HUES6 (cell line): ENCODE measurements around the gene ARHGAP15.
"Not testable (repeated sequence)": the region's sequence is repeated elsewhere in the genome, so short reads cannot be mapped to it uniquely, and the experiment has no call there.

ENCODE experiments used
- H3K27ac ChIP-seq: 2 replicates; pipeline ENCODE4 v1.7.0; 2013; ENCODE audit warnings: low read depth, mild to moderate bottlenecking, low read length, inconsistent platforms
- H3K27me3 ChIP-seq: 2 replicates; pipeline ENCODE4 v1.6.1; 2013; ENCODE audit warnings: low read length; ENCODE audit not compliant: control insufficient read depth, insufficient read depth
- H3K36me3 ChIP-seq: 2 replicates; pipeline ENCODE4 v1.6.1; 2013; ENCODE audit warnings: low read length; ENCODE audit not compliant: control insufficient read depth, insufficient read depth
- H3K4me1 ChIP-seq: 2 replicates; pipeline ENCODE4 v1.6.1; 2013; ENCODE audit warnings: low read length; ENCODE audit not compliant: control insufficient read depth, insufficient read depth
- H3K4me3 ChIP-seq: 2 replicates; pipeline ENCODE4 v1.5.1; 2013; ENCODE audit warnings: low read depth, low read length
- H3K9ac ChIP-seq: one replicate; pipeline ENCODE4 v1.6.1; 2013; ENCODE audit warnings: mild to moderate bottlenecking, low read length
- H3K9me3 ChIP-seq: 2 replicates; pipeline ENCODE4 v1.6.1; 2013; ENCODE audit warnings: low read depth, low read length; ENCODE audit not compliant: control insufficient read depth, insufficient read depth

Gene ARHGAP15

GRCh38 chr2:143530758-143531157 lies 401.5 kb downstream of the ARHGAP15 start:
- Histone ChIP-seq H3K27me3 (no peaks in the 10 kb centered on the region), H3K36me3 (no peaks in the 10 kb centered on the region), H3K4me3 (no peak overlapping the region), H3K27ac (no peak overlapping the region), H3K9me3 (no peaks in the 10 kb centered on the region), H3K4me1 (peaks cover 4% of the 10 kb centered on the region), H3K9ac (no peak overlapping the region)

GRCh38 chr2:143532061-143532460 lies 402.8 kb downstream of the ARHGAP15 start:
- Histone ChIP-seq H3K4me1 (no peaks in the 10 kb centered on the region), H3K9me3 (no peaks in the 10 kb centered on the region), H3K4me3 (no peak overlapping the region), H3K27me3 (no peaks in the 10 kb centered on the region), H3K36me3 (no peaks in the 10 kb centered on the region), H3K9ac (no peak overlapping the region), H3K27ac (no peak overlapping the region)

- Histone ChIP-seq H3K27ac (no peak overlapping the region), H3K4me1 (no peaks in the 10 kb centered on the region), H3K9me3 (no peaks in the 10 kb centered on the region), H3K36me3 (no peaks in the 10 kb centered on the region), H3K4me3 (no peak overlapping the region), H3K9ac (no peak overlapping the region), H3K27me3 (no peaks in the 10 kb centered on the region)
These were observed 404.6 kb downstream of the ARHGAP15 start for GRCh38 chr2:143533846-143534245.

GRCh38 chr2:143535802-143536201 lies 406.6 kb downstream of the ARHGAP15 start:
- Histone ChIP-seq H3K4me3 (no peak overlapping the region), H3K27me3 (no peaks in the 10 kb centered on the region), H3K27ac (no peak overlapping the region), H3K36me3 (no peaks in the 10 kb centered on the region), H3K9me3 (no peaks in the 10 kb centered on the region), H3K4me1 (no peaks in the 10 kb centered on the region), H3K9ac (no peak overlapping the region)

GRCh38 chr2:143541899-143542298 lies 412.7 kb downstream of the ARHGAP15 start:
- not testable (repeated sequence) for H3K4me3 ChIP-seq, H3K27me3 ChIP-seq, H3K9me3 ChIP-seq, H3K27ac ChIP-seq, H3K9ac ChIP-seq, H3K36me3 ChIP-seq, H3K4me1 ChIP-seq

GRCh38 chr2:143545059-143545948 lies 416.1 kb downstream of the ARHGAP15 start:
- H3K9ac ChIP-seq: no peak overlapping the region

GRCh38 chr2:143545949-143546255 lies 416.7 kb downstream of the ARHGAP15 start:
- no peaks in the 10 kb centered on the region for H3K27me3 ChIP-seq
- peaks cover 8% of the 10 kb centered on the region; the same call in 1 of the 2 replicates for H3K9me3 ChIP-seq
- peaks cover 4% of the 10 kb centered on the region for H3K4me1 ChIP-seq
- no peaks in the 10 kb centered on the region for H3K36me3 ChIP-seq
- H3K4me3 ChIP-seq: no peak overlapping the region
- H3K9ac ChIP-seq: no peak overlapping the region
- no peak overlapping the region for H3K27ac ChIP-seq

More at GRCh38 chr2:143545059-143545948, 416.1 kb downstream of the ARHGAP15 start:
- H3K36me3 ChIP-seq: no peaks in the 10 kb centered on the region
- no peaks in the 10 kb centered on the region for H3K27me3 ChIP-seq
- peaks cover 8% of the 10 kb centered on the region; the same call in 1 of the 2 replicates for H3K9me3 ChIP-seq
- peaks cover 4% of the 10 kb centered on the region for H3K4me1 ChIP-seq
- no peak overlapping the region for H3K27ac ChIP-seq
- no peak overlapping the region for H3K4me3 ChIP-seq

- Histone ChIP-seq H3K4me3 (no peak overlapping the region), H3K9me3 (no peaks in the 10 kb centered on the region), H3K36me3 (no peaks in the 10 kb centered on the region), H3K9ac (no peak overlapping the region), H3K27me3 (no peaks in the 10 kb centered on the region), H3K4me1 (peaks cover 4% of the 10 kb centered on the region), H3K27ac (no peak overlapping the region)
These were observed 418.8 kb downstream of the ARHGAP15 start for GRCh38 chr2:143548032-143548431.

GRCh38 chr2:143550500-143550899 lies 421.3 kb downstream of the ARHGAP15 start:
- peaks cover 4% of the 10 kb centered on the region for H3K4me1 ChIP-seq
- H3K36me3 ChIP-seq: no peaks in the 10 kb centered on the region
- no peak overlapping the region for H3K27ac ChIP-seq

GRCh38 chr2:143551971-143552650 lies 422.9 kb downstream of the ARHGAP15 start:
- Histone ChIP-seq H3K4me1 (no peaks in the 10 kb centered on the region), H3K27ac (no peak overlapping the region), H3K9ac (no peak overlapping the region), H3K9me3 (no peaks in the 10 kb centered on the region), H3K27me3 (no peaks in the 10 kb centered on the region), H3K36me3 (no peaks in the 10 kb centered on the region), H3K4me3 (no peak overlapping the region)

More at GRCh38 chr2:143550500-143550899, 421.3 kb downstream of the ARHGAP15 start:
- Histone ChIP-seq H3K4me3 (no peak overlapping the region), H3K9me3 (no peaks in the 10 kb centered on the region), H3K9ac (no peak overlapping the region), H3K27me3 (no peaks in the 10 kb centered on the region)

- H3K9ac ChIP-seq: no peak overlapping the region
- no peaks in the 10 kb centered on the region for H3K4me1 ChIP-seq
- H3K4me3 ChIP-seq: no peak overlapping the region
- no peaks in the 10 kb centered on the region for H3K27me3 ChIP-seq
- H3K9me3 ChIP-seq: no peaks in the 10 kb centered on the region
- H3K36me3 ChIP-seq: no peaks in the 10 kb centered on the region
- H3K27ac ChIP-seq: no peak overlapping the region
These were observed 424.0 kb downstream of the ARHGAP15 start for GRCh38 chr2:143553261-143553660.
